ENCODE measurements around the gene CCDC92.
A peak's percentile ranks its signal among the peaks of the same experiment; 100 is the strongest.

Gene CCDC92

GRCh38 chr12:123910761-123911193 lies 61.9 kb downstream of the CCDC92 start:
- FAIRE-seq (no peak), DNase-seq (ENCODE audit: low spot score) (no peak)

GRCh38 chr12:123910057-123910456 lies 62.6 kb downstream of the CCDC92 start:
- FAIRE-seq = no peak
- DNase-seq (ENCODE audit: low spot score) = no peak

- FAIRE-seq (no peak), DNase-seq (ENCODE audit: low spot score) (no peak)
Measured at GRCh38 chr12:123908884-123909725, 63.5 kb downstream of the CCDC92 start.

GRCh38 chr12:123907726-123908476 lies 64.7 kb downstream of the CCDC92 start:
- peak; percentile 74 for FAIRE-seq
- no peak for DNase-seq (ENCODE audit: low spot score)

- DNase-seq (ENCODE audit: low spot score) (no peak), FAIRE-seq (no peak)
Measured at GRCh38 chr12:123906711-123907420, 65.8 kb downstream of the CCDC92 start.

GRCh38 chr12:123905319-123905925 lies 67.2 kb downstream of the CCDC92 start:
- peak; percentile 63 for DNase-seq (ENCODE audit: low spot score)

GRCh38 chr12:123903301-123904065 lies 69.1 kb downstream of the CCDC92 start:
- FAIRE-seq = no peak

More at GRCh38 chr12:123905319-123905925, 67.2 kb downstream of the CCDC92 start:
- no peak for FAIRE-seq

GRCh38 chr12:123902821-123903220 lies 69.8 kb downstream of the CCDC92 start:
- FAIRE-seq = no peak
- DNase-seq (ENCODE audit: low spot score) = no peak

More at GRCh38 chr12:123903301-123904065, 69.1 kb downstream of the CCDC92 start:
- no peak for DNase-seq (ENCODE audit: low spot score)

GRCh38 chr12:123900871-123901376 lies 71.7 kb downstream of the CCDC92 start:
- DNase-seq (ENCODE audit: low spot score) (peak; percentile 49), FAIRE-seq (no peak)

GRCh38 chr12:123899368-123899767 lies 73.3 kb downstream of the CCDC92 start:
- FAIRE-seq = no peak
- no peak for DNase-seq (ENCODE audit: low spot score)

GRCh38 chr12:123898673-123899072 lies 74.0 kb downstream of the CCDC92 start:
- DNase-seq (ENCODE audit: low spot score) = no peak

GRCh38 chr12:123897221-123897620 lies 75.4 kb downstream of the CCDC92 start:
- FAIRE-seq (no peak), DNase-seq (ENCODE audit: low spot score) (peak; percentile 37)

More at GRCh38 chr12:123898673-123899072, 74.0 kb downstream of the CCDC92 start:
- no peak for FAIRE-seq

GRCh38 chr12:123896767-123897166 lies 75.9 kb downstream of the CCDC92 start:
- DNase-seq (ENCODE audit: low spot score) = no peak
- FAIRE-seq = no peak

GRCh38 chr12:123895451-123895850 lies 77.2 kb downstream of the CCDC92 start:
- no peak for FAIRE-seq
- DNase-seq (ENCODE audit: low spot score) = no peak

GRCh38 chr12:123894823-123895345 lies 77.7 kb downstream of the CCDC92 start:
- DNase-seq (ENCODE audit: low spot score) (no peak), FAIRE-seq (no peak)

- FAIRE-seq = no peak
- no peak for DNase-seq (ENCODE audit: low spot score)
Measured at GRCh38 chr12:123893276-123893675, 79.4 kb downstream of the CCDC92 start.

- DNase-seq (ENCODE audit: low spot score) (no peak), FAIRE-seq (no peak)
Measured at GRCh38 chr12:123892853-123893252, 79.8 kb downstream of the CCDC92 start.

GRCh38 chr12:123892180-123892559 lies 80.5 kb downstream of the CCDC92 start:
- no peak for FAIRE-seq
- no peak for DNase-seq (ENCODE audit: low spot score)

GRCh38 chr12:123891516-123892179 lies 81.0 kb downstream of the CCDC92 start:
- no peak for DNase-seq (ENCODE audit: low spot score)
- FAIRE-seq = no peak

Measured in urothelium cell line (cell line).